ENCODE data around the gene KRT9. TPM values are rescaled to one million over a fixed set of nuclear protein-coding genes. Genes with fewer than 3 reads are reported as not detected.

KRT9 gene
- total RNA-seq, 1 donor from 2014 or later: not detected

- DNase-seq (ENCODE audit: low spot score): peak; percentile 90
Measured at GRCh38 chr17:41579484-41580243, 7.8 kb upstream of the KRT9 start.

- no peak for DNase-seq (ENCODE audit: low spot score)
Measured at GRCh38 chr17:41578971-41579370, 7.1 kb upstream of the KRT9 start.

- no peak for DNase-seq (ENCODE audit: low spot score)
Measured at GRCh38 chr17:41578538-41578937, 6.7 kb upstream of the KRT9 start.

- DNase-seq (ENCODE audit: low spot score): peak; percentile 54
Measured at GRCh38 chr17:41576740-41577139, 4.9 kb upstream of the KRT9 start.

GRCh38 chr17:41575336-41575735 is 3.5 kb upstream of the KRT9 start:
- DNase-seq (ENCODE audit: low spot score): no peak

GRCh38 chr17:41567317-41567716 is 4.5 kb downstream of the KRT9 start:
- no peak for DNase-seq (ENCODE audit: low spot score)

- DNase-seq (ENCODE audit: low spot score): no peak
Measured at GRCh38 chr17:41565338-41565737, 6.5 kb downstream of the KRT9 start.

GRCh38 chr17:41563607-41564170 is 8.2 kb downstream of the KRT9 start:
- no peak for DNase-seq (ENCODE audit: low spot score)

GRCh38 chr17:41561554-41561953 is 10.3 kb downstream of the KRT9 start:
- no peak for DNase-seq (ENCODE audit: low spot score)

- DNase-seq (ENCODE audit: low spot score): no peak
Measured at GRCh38 chr17:41559548-41559947, 12.3 kb downstream of the KRT9 start.

GRCh38 chr17:41556931-41557330 is 14.9 kb downstream of the KRT9 start:
- no peak for DNase-seq (ENCODE audit: low spot score)

GRCh38 chr17:41556306-41556705 is 15.6 kb downstream of the KRT9 start:
- DNase-seq (ENCODE audit: low spot score): no peak

- DNase-seq (ENCODE audit: low spot score): no peak
Measured at GRCh38 chr17:41555105-41555887, 16.6 kb downstream of the KRT9 start.

- no peak for DNase-seq (ENCODE audit: low spot score)
Measured at GRCh38 chr17:41553987-41554680, 17.7 kb downstream of the KRT9 start.

GRCh38 chr17:41553176-41553575 is 18.7 kb downstream of the KRT9 start:
- no peak for DNase-seq (ENCODE audit: low spot score)

GRCh38 chr17:41552455-41552854 is 19.4 kb downstream of the KRT9 start:
- DNase-seq (ENCODE audit: low spot score): no peak

GRCh38 chr17:41551365-41551764 is 20.5 kb downstream of the KRT9 start:
- DNase-seq (ENCODE audit: low spot score): no peak

GRCh38 chr17:41549596-41550039 is 22.2 kb downstream of the KRT9 start:
- peak; percentile 59 for DNase-seq (ENCODE audit: low spot score)

GRCh38 chr17:41548844-41549595 is 22.8 kb downstream of the KRT9 start:
- peak; percentile 91 for DNase-seq (ENCODE audit: low spot score)

- peak; percentile 84 for DNase-seq (ENCODE audit: low spot score)
Measured at GRCh38 chr17:41547921-41548843, 23.7 kb downstream of the KRT9 start.
